Measurements from ENCODE around the gene HOXA7. TPM values are rescaled to one million over a fixed set of nuclear protein-coding genes. Genes with fewer than 3 reads are reported as not detected.

The HOXA7 gene
- total RNA-seq, 1 donor from 2014 or later: not detected

DNA sequence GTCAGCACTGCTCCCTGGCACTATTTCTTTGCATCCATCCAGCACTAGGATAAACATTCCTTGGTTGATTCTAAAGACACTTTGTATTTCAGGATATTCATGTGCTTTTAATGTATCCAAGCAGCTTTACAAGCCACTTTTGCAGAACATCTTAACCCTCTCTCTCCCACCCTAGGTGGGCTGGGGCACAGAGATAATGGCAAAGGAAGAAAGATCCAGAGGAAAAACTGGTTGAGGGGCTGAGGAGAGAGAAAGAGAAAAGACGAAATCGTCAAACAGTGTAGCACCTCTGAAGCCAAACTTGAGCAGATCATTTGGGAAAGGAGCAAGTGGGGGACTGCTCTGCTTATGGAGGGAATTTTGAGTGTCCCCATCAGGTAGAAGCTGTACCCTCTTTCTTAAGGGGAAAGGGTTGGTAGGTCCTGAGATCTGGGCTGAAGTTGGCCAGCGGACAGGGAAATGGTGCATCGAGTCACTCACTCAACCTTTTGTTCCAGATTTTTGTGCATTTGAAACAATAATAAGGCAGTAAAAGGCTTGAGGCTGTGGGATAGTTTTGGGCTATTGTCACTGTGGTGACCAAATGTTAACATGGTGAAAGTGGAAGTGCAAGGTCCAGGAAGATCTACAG, 47.6 kb upstream of the HOXA7 start:
- no peak overlapping the region for H3K4me2 ChIP-seq

DNA sequence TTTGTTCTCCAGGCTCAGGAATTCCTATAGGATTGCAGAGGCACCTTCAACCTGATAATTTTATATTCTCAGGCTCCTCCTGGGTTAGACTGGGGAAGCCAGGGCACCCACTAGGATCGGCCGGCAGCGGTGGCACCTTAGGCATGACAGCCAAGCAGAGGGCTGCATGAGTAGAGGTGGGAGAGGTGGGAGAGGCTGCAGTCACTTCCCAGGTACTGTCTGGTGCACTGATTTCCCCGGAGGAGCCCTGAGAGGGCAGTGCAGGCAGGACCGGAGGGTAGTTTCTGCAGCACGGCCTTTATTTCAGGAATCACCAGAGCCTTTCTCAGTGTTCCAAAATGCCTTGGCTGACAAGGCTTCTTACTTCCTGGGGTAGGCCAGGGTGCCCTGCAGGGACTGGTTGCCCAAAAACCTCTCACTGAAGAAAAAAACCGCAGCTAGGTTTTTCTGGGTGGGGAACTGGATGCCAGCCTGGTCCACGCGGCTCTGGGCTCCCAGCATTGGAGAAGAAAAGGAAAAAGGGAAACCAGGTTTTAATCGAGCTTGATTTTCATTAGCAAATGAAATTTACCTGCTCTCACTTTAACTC, 47.0 kb upstream of the HOXA7 start:
- Histone ChIP-seq H3K9me3 (ENCODE audit: low read depth) (no peaks in the 10 kb centered on the region), H3K4me3 (no peak overlapping the region), H3K4me2 (no peak overlapping the region), H3K27ac (no peak overlapping the region), H3K79me2 (ENCODE audit: low read depth) (no peaks in the 10 kb centered on the region), H3K9ac (no peak overlapping the region), H3K36me3 (no peaks in the 10 kb centered on the region), H3F3A (ENCODE audit: low read depth) (peaks cover 16% of the 10 kb centered on the region), H4K20me1 (ENCODE audit: low read depth) (peaks cover 92% of the 10 kb centered on the region), H3K4me1 (peaks cover 11% of the 10 kb centered on the region), H3K27me3 (peaks cover 100% of the 10 kb centered on the region), H2AFZ (replicated peaks) (no peak overlapping the region)
- TF ChIP-seq EZH2 (IDR thresholded peaks at IDR 0.05): no peak
- TF ChIP-seq, protein P1, sequence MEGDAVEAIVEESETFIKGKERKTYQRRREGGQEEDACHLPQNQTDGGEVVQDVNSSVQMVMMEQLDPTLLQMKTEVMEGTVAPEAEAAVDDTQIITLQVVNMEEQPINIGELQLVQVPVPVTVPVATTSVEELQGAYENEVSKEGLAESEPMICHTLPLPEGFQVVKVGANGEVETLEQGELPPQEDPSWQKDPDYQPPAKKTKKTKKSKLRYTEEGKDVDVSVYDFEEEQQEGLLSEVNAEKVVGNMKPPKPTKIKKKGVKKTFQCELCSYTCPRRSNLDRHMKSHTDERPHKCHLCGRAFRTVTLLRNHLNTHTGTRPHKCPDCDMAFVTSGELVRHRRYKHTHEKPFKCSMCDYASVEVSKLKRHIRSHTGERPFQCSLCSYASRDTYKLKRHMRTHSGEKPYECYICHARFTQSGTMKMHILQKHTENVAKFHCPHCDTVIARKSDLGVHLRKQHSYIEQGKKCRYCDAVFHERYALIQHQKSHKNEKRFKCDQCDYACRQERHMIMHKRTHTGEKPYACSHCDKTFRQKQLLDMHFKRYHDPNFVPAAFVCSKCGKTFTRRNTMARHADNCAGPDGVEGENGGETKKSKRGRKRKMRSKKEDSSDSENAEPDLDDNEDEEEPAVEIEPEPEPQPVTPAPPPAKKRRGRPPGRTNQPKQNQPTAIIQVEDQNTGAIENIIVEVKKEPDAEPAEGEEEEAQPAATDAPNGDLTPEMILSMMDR (IDR thresholded peaks at IDR 0.05): no peak
- TF ChIP-seq EZH2phosphoT487 (IDR thresholded peaks at IDR 0.05): peak; percentile 8
- Mint-ChIP-seq H3K36me3 (no peaks in the 10 kb centered on the region), H3K27ac (no peak overlapping the region), H3K4me3 (no peak overlapping the region), H3K9me3 (peaks cover 11% of the 10 kb centered on the region), H3K27me3 (ENCODE audit: insufficient read depth, low read depth) (peaks cover 88% of the 10 kb centered on the region), H3K4me1 (peaks cover 11% of the 10 kb centered on the region)
- DNase-seq (ENCODE audit: low spot score): no peak

More for the DNA sequence above, 47.6 kb upstream of the HOXA7 start:
- H3K9ac ChIP-seq: no peak overlapping the region
- no peak overlapping the region for H2AFZ ChIP-seq (replicated peaks)
- peaks cover 88% of the 10 kb centered on the region for H3K27me3 Mint-ChIP-seq (ENCODE audit: insufficient read depth, low read depth)
- no peaks in the 10 kb centered on the region for H3K9me3 ChIP-seq (ENCODE audit: low read depth)
- no peak overlapping the region for H3K27ac Mint-ChIP-seq
- H3K4me3 ChIP-seq: no peak overlapping the region
- H3K36me3 ChIP-seq: no peaks in the 10 kb centered on the region
- no peak overlapping the region for H3K4me3 Mint-ChIP-seq
- no peaks in the 10 kb centered on the region for H3K79me2 ChIP-seq (ENCODE audit: low read depth)
- H3K36me3 Mint-ChIP-seq: no peaks in the 10 kb centered on the region
- TF ChIP-seq EZH2 (IDR thresholded peaks at IDR 0.05) (no peak), EZH2phosphoT487 (IDR thresholded peaks at IDR 0.05) (no peak)
- TF ChIP-seq, protein P1 (IDR thresholded peaks at IDR 0.05): no peak
- H3F3A ChIP-seq (ENCODE audit: low read depth): peaks cover 16% of the 10 kb centered on the region
- no peak overlapping the region for H3K27ac ChIP-seq
- peaks cover 12% of the 10 kb centered on the region for H3K9me3 Mint-ChIP-seq
- H4K20me1 ChIP-seq (ENCODE audit: low read depth): peaks cover 91% of the 10 kb centered on the region
- no peak for DNase-seq (ENCODE audit: low spot score)
- H3K4me1 Mint-ChIP-seq: peaks cover 11% of the 10 kb centered on the region
- H3K4me1 ChIP-seq: peaks cover 11% of the 10 kb centered on the region
- H3K27me3 ChIP-seq: peaks cover 100% of the 10 kb centered on the region

DNA sequence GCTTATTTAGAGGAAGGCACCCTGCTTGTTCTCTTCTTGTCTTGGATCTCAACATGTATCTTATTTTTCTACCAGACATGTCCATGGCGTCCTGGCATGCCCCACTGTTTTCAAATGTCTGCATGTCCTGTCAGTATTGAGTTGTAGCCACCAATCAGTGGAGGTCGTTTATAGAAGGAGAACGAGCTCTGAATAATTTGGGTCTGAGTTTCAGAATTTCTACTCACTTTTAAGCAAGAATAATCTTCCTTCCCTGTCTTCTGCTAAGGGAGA, 46.3 kb upstream of the HOXA7 start:
- Histone ChIP-seq H3K27me3 (peaks cover 100% of the 10 kb centered on the region), H2AFZ (replicated peaks) (no peak overlapping the region), H3K4me2 (no peak overlapping the region), H3F3A (ENCODE audit: low read depth) (peaks cover 11% of the 10 kb centered on the region), H4K20me1 (ENCODE audit: low read depth) (peaks cover 92% of the 10 kb centered on the region), H3K4me1 (peaks cover 5% of the 10 kb centered on the region), H3K9me3 (ENCODE audit: low read depth) (no peaks in the 10 kb centered on the region), H3K9ac (no peak overlapping the region), H3K36me3 (no peaks in the 10 kb centered on the region), H3K79me2 (ENCODE audit: low read depth) (no peaks in the 10 kb centered on the region), H3K27ac (no peak overlapping the region), H3K4me3 (no peak overlapping the region)
- TF ChIP-seq, protein P1 (IDR thresholded peaks at IDR 0.05): no peak
- TF ChIP-seq EZH2 (IDR thresholded peaks at IDR 0.05) (no peak), EZH2phosphoT487 (IDR thresholded peaks at IDR 0.05) (no peak)
- no peak for DNase-seq (ENCODE audit: low spot score)
- no peak overlapping the region for H3K4me3 Mint-ChIP-seq
- peaks cover 9% of the 10 kb centered on the region for H3K9me3 Mint-ChIP-seq
- H3K36me3 Mint-ChIP-seq: no peaks in the 10 kb centered on the region
- peaks cover 11% of the 10 kb centered on the region for H3K4me1 Mint-ChIP-seq
- H3K27me3 Mint-ChIP-seq (ENCODE audit: insufficient read depth, low read depth): peaks cover 90% of the 10 kb centered on the region
- no peak overlapping the region for H3K27ac Mint-ChIP-seq

All from neural progenitor cell (in vitro differentiated cells).